Measurements from ENCODE around the gene ABCB8. TPM values are rescaled to one million over a fixed set of nuclear protein-coding genes. Genes with fewer than 3 reads are reported as not detected.
"Not testable (repeated sequence)": the region's sequence is repeated elsewhere in the genome, so short reads cannot be mapped to it uniquely, and the experiment has no call there.

The ABCB8 gene
- total RNA-seq, 2 experiments from 2014 or later: 57.0 to 62.2 TPM

DNA sequence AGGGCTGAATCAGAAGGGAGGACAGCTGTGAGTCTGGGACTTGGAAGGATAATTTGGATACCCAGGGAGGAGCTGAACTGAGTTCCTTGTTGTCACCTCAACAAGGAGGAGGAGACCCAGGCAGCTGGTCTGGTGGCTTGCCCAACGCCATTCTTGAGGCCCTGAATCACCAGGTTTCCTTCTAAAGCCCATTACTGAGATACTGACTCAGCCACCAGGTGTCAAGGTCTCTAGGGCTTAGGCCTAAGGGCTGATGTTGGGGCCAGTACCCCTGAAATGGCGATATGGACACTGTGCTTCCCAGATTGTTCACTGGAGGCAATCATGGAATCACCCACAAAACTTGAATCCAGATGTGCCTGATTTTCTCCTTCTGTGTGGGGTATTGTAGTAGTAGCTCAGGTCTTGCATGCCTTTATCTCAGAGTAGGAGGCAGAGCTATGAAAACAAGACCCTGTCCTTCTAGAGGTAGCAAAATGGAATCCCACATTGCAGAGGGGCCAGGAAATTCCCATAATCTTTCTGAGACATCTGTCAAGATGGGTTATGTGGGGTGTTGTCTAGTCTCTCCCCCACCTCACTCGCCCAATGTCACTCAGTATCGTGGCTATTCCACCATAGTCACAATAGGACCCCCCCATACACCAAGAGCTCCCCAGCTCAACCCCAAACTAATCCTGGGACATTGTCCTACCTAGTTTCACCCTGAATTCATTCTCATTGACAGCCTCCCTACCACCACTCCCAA is 2.2 kb upstream of the ABCB8 start:
- H3K27me3 Mint-ChIP-seq: no peaks in the 10 kb centered on the region
- no peaks in the 10 kb centered on the region for H3K9me3 Mint-ChIP-seq
- Histone ChIP-seq H3K36me3 (ENCODE audit: insufficient read depth, low read length) (peaks cover under 1% of the 10 kb centered on the region), H3K9me3 (ENCODE audit: control insufficient read depth in 1 of 2, insufficient read depth in 1 of 2, low read length in 2 of 2) (no peaks in the 10 kb centered on the region), H3K4me3 (ENCODE audit: low read length) (no peak overlapping the region), H3K27me3 (ENCODE audit: control insufficient read depth in 1 of 2, insufficient read depth in 2 of 2, low read length in 2 of 2) (no peaks in the 10 kb centered on the region), H3K4me1 (ENCODE audit: insufficient read depth, low read length) (peaks cover 22% of the 10 kb centered on the region), H3K27ac (ENCODE audit: low read depth in 1 of 2, low read length in 2 of 2) (no peak overlapping the region)
- H3K36me3 Mint-ChIP-seq (ENCODE audit: low read depth): peaks cover 16% of the 10 kb centered on the region
- H3K27ac Mint-ChIP-seq: peak overlapping the region; percentile 98
- H3K4me3 Mint-ChIP-seq: peak overlapping the region; percentile 38
- intact Hi-C loops (cut with DNase I, micrococcal nuclease): no loop called here
- peaks cover 38% of the 10 kb centered on the region for H3K4me1 Mint-ChIP-seq (ENCODE audit: low read depth)
- no peak for DNase-seq
- TF ChIP-seq, protein P1, sequence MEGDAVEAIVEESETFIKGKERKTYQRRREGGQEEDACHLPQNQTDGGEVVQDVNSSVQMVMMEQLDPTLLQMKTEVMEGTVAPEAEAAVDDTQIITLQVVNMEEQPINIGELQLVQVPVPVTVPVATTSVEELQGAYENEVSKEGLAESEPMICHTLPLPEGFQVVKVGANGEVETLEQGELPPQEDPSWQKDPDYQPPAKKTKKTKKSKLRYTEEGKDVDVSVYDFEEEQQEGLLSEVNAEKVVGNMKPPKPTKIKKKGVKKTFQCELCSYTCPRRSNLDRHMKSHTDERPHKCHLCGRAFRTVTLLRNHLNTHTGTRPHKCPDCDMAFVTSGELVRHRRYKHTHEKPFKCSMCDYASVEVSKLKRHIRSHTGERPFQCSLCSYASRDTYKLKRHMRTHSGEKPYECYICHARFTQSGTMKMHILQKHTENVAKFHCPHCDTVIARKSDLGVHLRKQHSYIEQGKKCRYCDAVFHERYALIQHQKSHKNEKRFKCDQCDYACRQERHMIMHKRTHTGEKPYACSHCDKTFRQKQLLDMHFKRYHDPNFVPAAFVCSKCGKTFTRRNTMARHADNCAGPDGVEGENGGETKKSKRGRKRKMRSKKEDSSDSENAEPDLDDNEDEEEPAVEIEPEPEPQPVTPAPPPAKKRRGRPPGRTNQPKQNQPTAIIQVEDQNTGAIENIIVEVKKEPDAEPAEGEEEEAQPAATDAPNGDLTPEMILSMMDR (IDR thresholded peaks at IDR 0.05): no peak
- ChIA-PET POLR2A (interaction anchor here (1.1 kb wide), 1 partner anchor 12 kb away, joined by 3 read pairs; no protein-coding TSS in a partner anchor), CTCF (interaction anchor here (0.9 to 4.0 kb wide), 2 partner anchors 8 to 63 kb away, joined by 3 to 39 read pairs; no protein-coding TSS in a partner anchor)
- ATAC-seq (ENCODE audit: poor library complexity): no peak

DNA sequence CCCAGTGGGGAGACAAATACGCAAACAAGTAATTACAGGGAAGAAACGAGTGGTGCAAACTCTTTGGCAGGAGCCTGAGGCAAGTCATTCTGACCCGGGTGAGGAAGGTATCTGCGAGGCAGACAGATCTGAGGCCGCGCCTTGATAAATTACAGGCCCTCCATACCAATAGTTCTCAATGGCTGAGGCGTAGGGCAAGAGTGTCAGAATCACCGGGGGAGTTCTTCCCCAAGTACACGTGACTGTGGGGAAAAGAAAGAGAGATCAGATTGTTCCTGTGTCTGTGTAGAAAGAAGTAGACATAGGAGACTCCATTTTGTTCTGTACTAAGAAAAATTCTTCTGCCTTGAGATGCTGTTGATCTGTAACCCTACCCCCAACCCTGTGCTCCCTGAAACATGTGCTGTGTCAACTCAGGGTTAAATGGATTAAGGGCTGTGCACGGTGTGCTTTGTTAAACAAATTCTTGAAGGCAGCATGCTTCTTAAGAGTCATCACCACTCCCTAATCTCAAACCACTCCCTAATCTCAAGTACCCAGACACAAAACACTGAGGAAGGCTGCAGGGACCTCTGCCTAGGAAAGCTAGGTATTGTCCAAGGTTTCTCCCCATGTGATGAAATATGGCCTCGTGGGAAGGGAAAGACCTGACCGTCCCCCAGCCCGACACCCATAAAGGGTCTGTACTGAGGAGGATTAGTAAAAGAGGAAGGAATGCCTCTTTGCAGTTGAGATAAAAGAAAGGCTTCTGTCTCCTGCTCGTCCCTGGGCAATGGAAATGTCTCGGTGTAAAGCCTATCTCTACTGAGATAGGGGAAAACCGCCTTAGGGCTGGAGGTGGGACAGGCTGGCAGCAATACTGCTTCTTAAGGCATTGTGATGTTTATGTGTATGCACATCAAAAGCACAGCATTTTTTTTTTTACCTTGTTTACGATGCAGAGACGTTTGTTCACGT is 1.2 kb upstream of the ABCB8 start:
- not testable (repeated sequence) for H3K9me3 Mint-ChIP-seq; H3K9me3 ChIP-seq (ENCODE audit: control insufficient read depth in 1 of 2, insufficient read depth in 1 of 2, low read length in 2 of 2); H3K4me3 ChIP-seq (ENCODE audit: low read length); DNase-seq; H3K27me3 ChIP-seq (ENCODE audit: control insufficient read depth in 1 of 2, insufficient read depth in 2 of 2, low read length in 2 of 2); ATAC-seq (ENCODE audit: poor library complexity); H3K27me3 Mint-ChIP-seq; H3K36me3 ChIP-seq (ENCODE audit: insufficient read depth, low read length)
- peak overlapping the region; percentile 96 for H3K4me3 Mint-ChIP-seq
- ChIA-PET CTCF (interaction anchor here (1.1 to 4.0 kb wide), 3 partner anchors 9 to 314 kb away, joined by 3 to 39 read pairs (median 7); partner anchors contain the start of gene NUB1), POLR2A (interaction anchor here (0.7 to 2.4 kb wide), 14 partner anchors 8 to 657 kb away, joined by 3 to 77 read pairs (median 4); partner anchors contain the start of genes CDK5, GIMAP8 and SLC4A2)
- intact Hi-C loops (cut with DNase I, micrococcal nuclease): loop anchor here in 1 of 2 experiments (1.0 kb wide), 1 partner anchor 35 kb away; no protein-coding TSS in a partner anchor
- peaks cover 24% of the 10 kb centered on the region for H3K36me3 Mint-ChIP-seq (ENCODE audit: low read depth)
- H3K27ac ChIP-seq (ENCODE audit: low read depth in 1 of 2, low read length in 2 of 2): peak overlapping the region; percentile 80 to 96
- H3K4me1 Mint-ChIP-seq (ENCODE audit: low read depth): peaks cover 41% of the 10 kb centered on the region
- peak overlapping the region; percentile 98 for H3K27ac Mint-ChIP-seq
- H3K4me1 ChIP-seq (ENCODE audit: insufficient read depth, low read length): peaks cover 22% of the 10 kb centered on the region

DNA sequence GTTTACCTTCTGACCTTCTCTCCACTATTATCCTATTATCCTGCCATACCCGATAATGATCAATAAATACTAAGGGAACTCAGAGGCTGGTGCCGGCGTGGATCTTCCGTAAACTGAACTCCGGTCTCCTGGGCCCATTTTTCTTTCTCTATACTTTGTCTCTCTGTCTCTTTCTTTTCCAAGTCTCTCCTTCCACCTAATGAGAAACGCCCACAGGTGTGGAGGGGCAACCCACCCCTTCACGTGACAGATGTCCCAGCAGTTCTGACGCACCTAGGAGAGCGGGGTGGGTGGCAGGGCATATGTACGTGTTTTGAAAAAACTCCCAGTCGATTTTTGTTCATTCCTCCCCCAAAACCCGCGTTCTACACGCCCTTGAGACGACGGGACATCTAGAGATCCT is 521 bp upstream of the ABCB8 start:
- H3K36me3 ChIP-seq (ENCODE audit: insufficient read depth, low read length); H3K9me3 ChIP-seq (ENCODE audit: control insufficient read depth in 1 of 2, insufficient read depth in 1 of 2, low read length in 2 of 2); DNase-seq; H3K9me3 Mint-ChIP-seq; H3K27me3 Mint-ChIP-seq; H3K27me3 ChIP-seq (ENCODE audit: control insufficient read depth in 1 of 2, insufficient read depth in 2 of 2, low read length in 2 of 2): not testable (repeated sequence)
- Histone ChIP-seq H3K4me3 (ENCODE audit: low read length) (peak overlapping the region; percentile 74), H3K4me1 (ENCODE audit: insufficient read depth, low read length) (peaks cover 22% of the 10 kb centered on the region), H3K27ac (ENCODE audit: low read depth in 1 of 2, low read length in 2 of 2) (peak overlapping the region; percentile 80 to 96)
- ATAC-seq (ENCODE audit: poor library complexity): peak; percentile 35
- CTCF ChIA-PET: interaction anchor here (0.9 to 4.0 kb wide), 11 partner anchors 10 to 1404 kb away, joined by 3 to 39 read pairs (median 5); partner anchors contain the start of genes ABCF2, NUB1 and TMUB1
- Mint-ChIP-seq H3K4me1 (ENCODE audit: low read depth) (peaks cover 41% of the 10 kb centered on the region), H3K27ac (peak overlapping the region; percentile 98), H3K4me3 (peak overlapping the region; percentile 96), H3K36me3 (ENCODE audit: low read depth) (peaks cover 25% of the 10 kb centered on the region)
- intact Hi-C loops (cut with DNase I, micrococcal nuclease): loop anchor here (1.0 to 2.0 kb wide), 7 partner anchors 13 to 84 kb away; partner anchors contain the start of genes FASTK (in 1 of the 2), SLC4A2 (in 1 of the 2) and TMUB1 (in 1 of the 2)
- POLR2A ChIA-PET: interaction anchor here (0.7 to 2.4 kb wide), 23 partner anchors 9 to 658 kb away, joined by 3 to 77 read pairs (median 4); partner anchors contain the start of genes AGAP3, CDK5, FASTK and GIMAP8
